ENCODE data around the gene SSR1. TPM values are rescaled to one million over a fixed set of nuclear protein-coding genes. Genes with fewer than 3 reads are reported as not detected.

The SSR1 gene
- total RNA-seq, 4 donors from 2014 or later: 56.0 to 79.0 (median 63.0) TPM

DNA sequence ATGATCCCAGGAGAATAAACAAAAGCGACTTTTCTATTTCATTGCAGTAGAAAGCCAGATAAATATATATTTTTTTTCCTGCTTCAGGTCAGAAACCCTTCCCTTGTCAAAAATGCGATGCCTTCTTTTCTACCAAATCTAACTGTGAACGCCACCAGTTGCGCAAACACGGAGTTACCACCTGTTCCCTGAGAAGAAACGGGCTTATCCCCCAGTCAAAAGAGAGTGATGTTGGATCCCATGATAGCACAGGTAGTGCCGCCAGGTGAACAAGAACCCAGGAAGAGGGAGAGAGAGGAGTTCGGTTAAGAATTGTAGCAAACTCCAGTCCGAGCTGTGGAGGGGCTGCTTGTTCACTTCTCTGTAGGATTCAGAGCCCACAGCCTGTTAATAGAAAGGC is 72.6 kb downstream of the SSR1 start:
- DNase-seq (ENCODE audit: low spot score): no peak
- ATAC-seq (ENCODE audit: low FRiP score): no peak
- TF ChIP-seq, protein P1, sequence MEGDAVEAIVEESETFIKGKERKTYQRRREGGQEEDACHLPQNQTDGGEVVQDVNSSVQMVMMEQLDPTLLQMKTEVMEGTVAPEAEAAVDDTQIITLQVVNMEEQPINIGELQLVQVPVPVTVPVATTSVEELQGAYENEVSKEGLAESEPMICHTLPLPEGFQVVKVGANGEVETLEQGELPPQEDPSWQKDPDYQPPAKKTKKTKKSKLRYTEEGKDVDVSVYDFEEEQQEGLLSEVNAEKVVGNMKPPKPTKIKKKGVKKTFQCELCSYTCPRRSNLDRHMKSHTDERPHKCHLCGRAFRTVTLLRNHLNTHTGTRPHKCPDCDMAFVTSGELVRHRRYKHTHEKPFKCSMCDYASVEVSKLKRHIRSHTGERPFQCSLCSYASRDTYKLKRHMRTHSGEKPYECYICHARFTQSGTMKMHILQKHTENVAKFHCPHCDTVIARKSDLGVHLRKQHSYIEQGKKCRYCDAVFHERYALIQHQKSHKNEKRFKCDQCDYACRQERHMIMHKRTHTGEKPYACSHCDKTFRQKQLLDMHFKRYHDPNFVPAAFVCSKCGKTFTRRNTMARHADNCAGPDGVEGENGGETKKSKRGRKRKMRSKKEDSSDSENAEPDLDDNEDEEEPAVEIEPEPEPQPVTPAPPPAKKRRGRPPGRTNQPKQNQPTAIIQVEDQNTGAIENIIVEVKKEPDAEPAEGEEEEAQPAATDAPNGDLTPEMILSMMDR (IDR thresholded peaks at IDR 0.05): no peak

DNA sequence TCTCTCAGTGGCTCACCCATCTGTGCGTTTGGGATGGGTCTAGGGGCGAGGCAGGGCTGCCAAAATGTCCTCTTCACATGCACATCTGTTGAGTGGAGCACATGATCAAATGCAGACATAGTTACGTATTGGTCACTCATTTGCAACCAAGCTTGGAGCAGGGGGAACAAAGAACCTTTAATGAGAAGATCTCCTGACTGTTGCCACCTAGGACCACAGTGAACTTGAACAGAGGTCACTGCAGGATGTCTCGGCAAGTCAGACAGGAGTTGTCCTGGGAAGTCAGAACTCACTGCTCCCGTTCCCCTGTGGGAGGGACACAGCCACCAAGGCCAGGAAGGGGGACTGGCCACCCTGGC is 73.4 kb downstream of the SSR1 start:
- TF ChIP-seq, protein P1 (IDR thresholded peaks at IDR 0.05): no peak
- DNase-seq (ENCODE audit: low spot score): no peak
- ATAC-seq (ENCODE audit: low FRiP score): no peak

DNA sequence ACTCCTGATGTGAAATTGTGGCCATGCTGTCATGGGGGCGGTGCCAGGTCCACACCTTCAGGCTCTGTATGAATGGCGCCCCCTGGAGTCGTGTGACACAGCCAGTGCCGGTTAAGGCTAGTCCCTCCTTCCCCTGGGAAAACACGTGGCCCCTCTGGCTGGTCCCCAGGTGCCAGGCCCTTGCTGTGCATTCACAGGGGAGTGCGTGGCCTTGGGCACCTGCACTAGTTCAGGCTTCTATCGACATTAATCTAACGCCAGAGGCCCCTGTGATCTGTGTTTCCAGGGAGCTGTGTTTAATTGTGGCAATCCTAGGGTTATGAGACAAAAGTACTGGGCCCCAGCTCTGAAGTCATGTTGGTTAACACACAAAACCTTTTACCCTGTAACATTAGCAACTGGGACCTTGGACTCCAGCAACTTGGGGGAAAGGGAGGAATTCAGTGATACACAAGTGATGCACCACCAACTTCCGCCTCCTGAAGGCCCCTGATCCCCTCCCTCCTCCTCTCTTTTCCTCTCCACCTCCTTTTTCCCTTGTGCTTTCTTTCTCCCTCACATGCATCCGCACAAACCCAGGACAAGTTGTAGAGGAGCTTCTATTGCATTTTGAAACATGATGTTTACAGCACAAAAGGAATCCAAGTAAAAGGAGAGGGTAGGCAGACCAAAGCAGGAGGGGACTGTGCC is 74.0 kb downstream of the SSR1 start:
- TF ChIP-seq, protein P1 (IDR thresholded peaks at IDR 0.05): peak in 1 of 3 donors; percentile 17
- ATAC-seq (ENCODE audit: low FRiP score) (peak; percentile 58), DNase-seq (ENCODE audit: low spot score) (peak; percentile 74)

DNA sequence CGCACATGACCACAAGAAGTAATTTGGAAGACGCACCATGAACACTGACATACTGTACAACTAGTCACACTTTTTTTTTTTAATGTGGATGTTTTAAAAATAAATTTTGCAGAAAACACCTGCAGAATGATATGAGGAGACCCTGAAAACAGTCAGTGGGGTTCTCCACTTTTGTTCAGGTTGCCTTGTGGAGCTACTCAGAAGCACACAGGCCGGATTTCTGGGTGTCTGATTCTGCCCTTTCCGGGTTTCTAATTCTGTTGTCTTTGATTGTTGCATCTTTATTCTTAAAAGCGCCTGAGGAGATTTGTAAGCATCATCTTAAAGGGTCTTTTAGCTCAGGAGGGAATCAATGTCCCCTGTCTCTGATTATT is 74.5 kb downstream of the SSR1 start:
- DNase-seq (ENCODE audit: low spot score) (no peak), ATAC-seq (ENCODE audit: low FRiP score) (no peak)
- TF ChIP-seq, protein P1 (IDR thresholded peaks at IDR 0.05): no peak

DNA sequence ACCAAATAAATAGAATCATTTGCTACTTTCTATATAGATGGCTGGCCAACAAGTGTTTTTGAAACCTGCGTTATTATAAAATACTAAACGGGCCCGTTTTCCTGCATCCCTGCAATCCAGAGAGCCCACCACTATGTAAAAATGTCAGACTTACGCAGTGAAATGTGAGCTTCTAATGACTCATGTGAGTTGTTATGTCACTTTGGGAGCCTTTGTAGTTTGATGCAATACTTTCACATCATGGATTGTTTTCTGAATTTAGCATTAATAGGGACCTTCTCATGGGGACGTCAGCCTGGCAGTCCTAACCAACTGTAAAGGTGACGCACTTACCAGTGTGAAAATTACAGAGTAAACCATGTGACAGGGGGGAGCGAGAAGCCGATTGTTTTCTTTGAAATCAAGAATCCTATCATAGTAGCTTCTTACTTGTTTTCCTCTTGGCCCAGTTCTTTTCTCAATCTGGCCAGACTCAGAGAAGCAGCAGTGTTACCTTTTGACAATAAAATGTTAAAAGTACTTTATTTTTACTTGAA is 75.3 kb downstream of the SSR1 start:
- TF ChIP-seq, protein P1 (IDR thresholded peaks at IDR 0.05): no peak

DNA sequence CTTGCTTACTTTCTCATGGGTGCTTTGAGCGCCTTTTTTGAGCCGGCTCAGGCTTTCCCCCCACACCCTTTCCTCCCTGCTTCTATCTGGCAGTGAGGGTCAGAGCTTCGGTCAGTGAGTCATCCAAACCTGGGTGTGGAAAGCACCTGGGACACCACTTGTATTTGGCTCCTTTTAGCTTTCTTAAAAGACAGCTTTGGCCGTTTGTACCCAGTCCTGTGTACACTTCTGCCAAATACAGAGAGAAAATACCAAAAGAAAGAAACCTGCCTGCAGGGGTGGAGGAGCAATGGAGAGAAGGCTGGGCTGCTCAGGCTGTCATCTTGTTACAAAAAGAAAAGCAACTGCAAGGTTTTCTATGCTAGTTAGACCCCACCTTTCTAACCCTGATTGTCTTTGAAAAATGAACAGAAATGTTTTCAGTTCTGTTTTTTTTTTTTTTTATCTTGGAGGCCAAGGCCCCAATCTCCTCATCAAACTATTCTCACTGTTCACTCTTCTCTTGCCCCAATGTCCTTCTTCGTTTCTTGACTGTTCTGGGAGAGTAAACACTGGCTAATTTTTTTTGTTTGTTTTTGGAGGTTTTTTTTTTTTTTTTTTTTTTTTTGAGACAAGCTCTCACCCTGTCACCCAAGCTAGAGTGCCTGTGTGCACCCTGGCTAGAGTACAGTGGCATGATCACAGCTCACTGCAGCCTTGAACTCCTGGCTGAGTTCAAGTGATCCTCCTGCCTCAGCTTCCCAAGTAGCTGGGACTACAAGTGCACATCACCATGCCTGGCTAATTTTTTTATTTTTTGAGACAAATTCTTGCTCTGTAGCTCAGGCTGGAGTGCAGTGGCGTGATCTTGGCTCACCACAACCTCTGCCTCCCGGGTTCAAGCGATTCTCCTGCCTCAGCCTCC is 76.4 kb downstream of the SSR1 start:
- TF ChIP-seq, protein P1 (IDR thresholded peaks at IDR 0.05): no peak
- ATAC-seq (ENCODE audit: low FRiP score): peak; percentile 70
- no peak for DNase-seq (ENCODE audit: low spot score)

More for the DNA sequence above, 75.3 kb downstream of the SSR1 start:
- ATAC-seq (ENCODE audit: low FRiP score) (no peak), DNase-seq (ENCODE audit: low spot score) (no peak)
